Heart left ventricle (tissue), 13 donors: Measurements from ENCODE around the gene CRIM1.

Experiments used
- CTCF ChIP-seq, 12 donors: fragments of 200-600 bp; sonication (generic) in 4 of 12; IDR thresholded peaks; one replicate each; pipeline versions ENCODE4 v1.5.0 to v1.8.0; 2018 to 2022; ENCODE audit warnings: antibody characterized with exemption in 12 of 12, mild to moderate bottlenecking in 5 of 12
- POLR2A ChIP-seq, 2 donors: fragments of 450-650 bp; IDR thresholded peaks; one replicate each; pipeline ENCODE4 v1.6.1; 2017; ENCODE audit warnings: antibody characterized with exemption in 2 of 2, mild to moderate bottlenecking in 2 of 2, moderate library complexity in 2 of 2
- donor health status: ischemic (EF 13 %, LVEDD 7.1; RV severe dilation, severe dysfunction).
- donor health status: DM: no; HTN: yes; CAD: no.
- donor health status: DM: no; HTN: no; CAD: no.
- donor health status: ischemic (EF 25% LVEDD 6.9; RV normal size, moderate dysfunction).
- donor health status: ischemic (EF 25% LVEDD 5.7; RV mildly dilated, moderate dysfunction).
- donor health status: ischemic (EF 35%, LVEDD 5.7; RV mildly dilated, moderate dysfunction).
- donor health status: nonischemic (EF 11% LVEDD 7.7; RV severe dilation, severe dysfunction).
- donor health status: DM: yes; HTN: yes; CAD: no.
- donor health status: PGD.
- donor health status: ischemic (EF 29% LVEDD 5.4; RV normal size, mild dysfunction).
- donor health status: nonischemic (EF 23%, LVEDD 6.1; RV moderate dilation, normal function).

- TF ChIP-seq POLR2A (IDR thresholded peaks at IDR 0.05) (no peak), CTCF (IDR thresholded peaks at IDR 0.05) (no peak)
Measured at GRCh38 chr2:36489281-36489680, 133.7 kb downstream of the CRIM1 start.
